Natural killer cell (primary cell): ENCODE data around the gene DNAJC5G. TPM values are rescaled to one million over a fixed set of nuclear protein-coding genes. Genes with fewer than 3 reads are reported as not detected.

Experiments used
- ATAC-seq, 3 donors: fragments of 150-1000 bp in 2 of 3; fragments of 200-7000 bp in 1 of 3; cut with Tn5 transposase; 1 replicate in 1 of 3; 2 replicates in 2 of 3; pipeline ENCODE4 v1.10.0; 2021; ENCODE audit warnings: mild to moderate bottlenecking in 2 of 3, moderate library complexity in 2 of 3
- DNase-seq, 2 donors: peaks; one replicate each; pipeline versions ENCODE4 v3.0.0 to v3.0.0-alpha.2; 2013 to 2021; ENCODE audit warnings: mixed read lengths in 1 of 2
- H3K27ac ChIP-seq: one replicate; pipeline ENCODE4 v1.5.1; 2013; ENCODE audit warnings: mild to moderate bottlenecking, low read length
- H3K27me3 ChIP-seq: one replicate; pipeline ENCODE4 v1.6.1; 2013; ENCODE audit warnings: low read length; ENCODE audit not compliant: control insufficient read depth, insufficient read depth
- H3K36me3 ChIP-seq: one replicate; pipeline ENCODE4 v1.6.1; 2013; ENCODE audit warnings: low read length; ENCODE audit not compliant: control insufficient read depth, insufficient read depth
- H3K4me1 ChIP-seq: one replicate; pipeline ENCODE4 v1.6.1; 2013; ENCODE audit warnings: low read length; ENCODE audit not compliant: control insufficient read depth, insufficient read depth
- H3K4me3 ChIP-seq: one replicate; pipeline ENCODE4 v1.5.1; 2013; ENCODE audit warnings: low read length
- H3K9me3 ChIP-seq: one replicate; pipeline ENCODE4 v1.6.1; 2013; ENCODE audit warnings: low read length; ENCODE audit not compliant: control insufficient read depth, insufficient read depth
- H3K27ac Mint-ChIP-seq, 2 donors: one replicate each; pipeline ENCODE4 v1.8.0; 2022; ENCODE audit warnings: mild to moderate bottlenecking in 2 of 2, mixed read lengths in 2 of 2, moderate library complexity in 1 of 2
- H3K27me3 Mint-ChIP-seq, 2 donors: one replicate each; pipeline ENCODE4 v1.8.0; 2022; ENCODE audit warnings: low read depth in 2 of 2, mixed read lengths in 2 of 2
- H3K36me3 Mint-ChIP-seq: one replicate; pipeline ENCODE4 v1.8.0; 2022; ENCODE audit warnings: mixed read lengths
- H3K4me1 Mint-ChIP-seq, 2 donors: one replicate each; pipeline ENCODE4 v1.8.0; 2022; ENCODE audit warnings: mixed read lengths in 2 of 2
- H3K4me3 Mint-ChIP-seq: one replicate; pipeline ENCODE4 v1.8.0; 2022; ENCODE audit warnings: mild to moderate bottlenecking, moderate library complexity, mixed read lengths
- H3K9me3 Mint-ChIP-seq, 2 donors: one replicate each; pipeline ENCODE4 v1.8.0; 2022; ENCODE audit warnings: mixed read lengths in 2 of 2
- CTCF ChIP-seq: fragments of 200-600 bp; IDR thresholded peaks from one replicate; pipeline ENCODE4 v1.8.0; 2022; ENCODE audit warnings: antibody characterized with exemption
- WGBS: methylation state at CpG from one replicate; pipeline ENCODE4 v1.1.7; 2013; ENCODE audit warnings: missing lambda C conversion rate; ENCODE audit not compliant: insufficient coverage; 5-methylcytosine and 5-hydroxymethylcytosine counted together
- intact Hi-C: fragments of 100-400 bp; cut with micrococcal nuclease; formaldehyde crosslinking; loops from one replicate; pipeline ENCODE4 v1.14.2; 2022
- total RNA-seq, 4 donors: library from RNA; stranded (reverse); fragments of 120-200 nt in 1 of 4; gene quantifications; one replicate each; pipeline versions ENCODE4 v1.2.3 to v1.2.4, GENCODE V29; 2013 to 2022

Gene DNAJC5G
- total RNA-seq, 3 donors from 2014 or later (not counting 1 experiment from before 2014, with no cell fraction given) = not detected

GRCh38 chr2:27304488-27305240, 29.4 kb downstream of the DNAJC5G start:
- Histone ChIP-seq H3K9me3 (no peaks in the 10 kb centered on the region), H3K4me3 (no peak overlapping the region), H3K4me1 (peaks cover 20% of the 10 kb centered on the region), H3K36me3 (no peaks in the 10 kb centered on the region), H3K27ac (no peak overlapping the region), H3K27me3 (peaks cover 11% of the 10 kb centered on the region)
- TF ChIP-seq CTCF = no peak
- no peak for DNase-seq
- ATAC-seq = no peak
- H3K4me3 Mint-ChIP-seq = peak overlapping the region; percentile 29
- peaks cover 0 to 12% of the 10 kb centered on the region in 2 donors for H3K4me1 Mint-ChIP-seq
- H3K9me3 Mint-ChIP-seq = no peaks in the 10 kb centered on the region
- 92% methylated on average over 12 of the region's 13 CpGs for WGBS
- H3K27ac Mint-ChIP-seq = no peak overlapping the region
- peaks cover 5 to 6% of the 10 kb centered on the region in 2 donors for H3K27me3 Mint-ChIP-seq
- intact Hi-C loops = no loop called here
- no peaks in the 10 kb centered on the region for H3K36me3 Mint-ChIP-seq

GRCh38 chr2:27305516-27305915, 30.3 kb downstream of the DNAJC5G start:
- no peaks in the 10 kb centered on the region for H3K36me3 Mint-ChIP-seq
- DNase-seq = no peak
- Histone ChIP-seq H3K4me3 (no peak overlapping the region), H3K4me1 (peaks cover 20% of the 10 kb centered on the region), H3K9me3 (no peaks in the 10 kb centered on the region), H3K27me3 (peaks cover 11% of the 10 kb centered on the region), H3K36me3 (no peaks in the 10 kb centered on the region), H3K27ac (no peak overlapping the region)
- intact Hi-C loops = no loop called here
- no peak overlapping the region for H3K27ac Mint-ChIP-seq
- peaks cover 0 to 12% of the 10 kb centered on the region in 2 donors for H3K4me1 Mint-ChIP-seq
- H3K4me3 Mint-ChIP-seq = peak overlapping the region; percentile 51
- H3K27me3 Mint-ChIP-seq = peaks cover 5 to 6% of the 10 kb centered on the region in 2 donors
- no peak for TF ChIP-seq CTCF
- H3K9me3 Mint-ChIP-seq = no peaks in the 10 kb centered on the region
- WGBS = 95% methylated on average over 16 of the region's 16 CpGs
- no peak for ATAC-seq

DNA sequence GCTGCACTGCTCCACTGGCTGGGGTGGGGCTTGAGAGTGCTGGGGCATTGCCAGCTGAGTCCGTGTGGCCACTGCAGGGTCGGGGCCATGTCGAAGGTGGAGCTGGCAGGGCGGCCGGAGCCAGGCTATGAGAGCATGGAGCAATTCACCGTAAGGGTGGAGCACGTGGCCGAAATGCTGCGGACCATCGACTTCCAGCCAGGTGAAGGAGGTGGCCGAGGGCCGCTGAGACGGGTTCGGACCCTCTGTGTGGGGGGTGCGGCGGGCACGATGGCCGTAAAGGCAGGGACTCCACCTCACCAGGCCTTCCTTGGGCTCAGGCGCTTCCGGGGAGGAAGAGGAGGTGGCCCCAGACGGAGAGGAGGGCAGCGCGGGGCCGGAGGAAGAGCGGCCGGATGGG, 30.9 kb downstream of the DNAJC5G start:
- H3K4me3 Mint-ChIP-seq = peak overlapping the region; percentile 66
- Histone ChIP-seq H3K9me3 (no peaks in the 10 kb centered on the region), H3K27ac (no peak overlapping the region), H3K36me3 (no peaks in the 10 kb centered on the region), H3K4me3 (peak overlapping the region; percentile 26), H3K4me1 (peaks cover 20% of the 10 kb centered on the region), H3K27me3 (peaks cover 11% of the 10 kb centered on the region)
- H3K36me3 Mint-ChIP-seq = no peaks in the 10 kb centered on the region
- peaks cover 5 to 6% of the 10 kb centered on the region in 2 donors for H3K27me3 Mint-ChIP-seq
- peak overlapping the region in 1 of 2 donors; percentile 36 for H3K27ac Mint-ChIP-seq
- peaks cover 0 to 12% of the 10 kb centered on the region in 2 donors for H3K4me1 Mint-ChIP-seq
- no peaks in the 10 kb centered on the region for H3K9me3 Mint-ChIP-seq
- DNase-seq (no peak), ATAC-seq (peak in 2 of 3 donors; percentile 11 to 27)
- 38% methylated on average over 26 of the region's 26 CpGs for WGBS
- intact Hi-C loops = no loop called here
- no peak for TF ChIP-seq CTCF
